Endodermal cell (in vitro differentiated cells): ENCODE measurements around the gene DOK7. TPM values are rescaled to one million over a fixed set of nuclear protein-coding genes. Genes with fewer than 3 reads are reported as not detected.

Experiments
- DNase-seq: peaks from one replicate; pipeline ENCODE4 v3.0.0-alpha.2; 2017
- H3K27ac ChIP-seq: 2 replicates; pipeline ENCODE4 v1.5.1; 2013; ENCODE audit warnings: mild to moderate bottlenecking, low read depth, low read length, moderate library complexity
- H3K27me3 ChIP-seq: 2 replicates; pipeline ENCODE4 v1.6.1; 2013; ENCODE audit warnings: mild to moderate bottlenecking, low read length, moderate library complexity; ENCODE audit not compliant: insufficient read depth, control insufficient read depth, poor library complexity, severe bottlenecking
- H3K36me3 ChIP-seq: 2 replicates; pipeline ENCODE4 v1.7.0; 2013; ENCODE audit warnings: mild to moderate bottlenecking, low read length, moderate library complexity; ENCODE audit not compliant: control insufficient read depth, insufficient read depth
- H3K4me1 ChIP-seq: one replicate; pipeline ENCODE4 v1.7.0; 2013; ENCODE audit warnings: low read length; ENCODE audit not compliant: control insufficient read depth, insufficient read depth
- H3K4me3 ChIP-seq: 2 replicates; pipeline ENCODE4 v1.5.1; 2013; ENCODE audit warnings: mild to moderate bottlenecking, low read length, moderate library complexity
- H3K9ac ChIP-seq: 2 replicates; pipeline ENCODE4 v1.6.1; 2013; ENCODE audit warnings: mild to moderate bottlenecking, low read length, moderate library complexity; ENCODE audit not compliant: poor library complexity, severe bottlenecking; ENCODE audit errors: extremely low read depth
- H3K9me3 ChIP-seq: 2 replicates; pipeline ENCODE4 v1.6.1; 2013; ENCODE audit warnings: mild to moderate bottlenecking, low read length, moderate library complexity; ENCODE audit not compliant: control insufficient read depth
- H3K27ac Mint-ChIP-seq: 2 replicates; pipeline ENCODE4 v1.8.0; 2020; ENCODE audit warnings: mixed read lengths
- H3K27me3 Mint-ChIP-seq: 2 replicates; pipeline ENCODE4 v1.8.0; 2021; ENCODE audit warnings: mild to moderate bottlenecking, mixed read lengths; ENCODE audit not compliant: insufficient read depth
- H3K36me3 Mint-ChIP-seq: 2 replicates; pipeline ENCODE4 v1.8.0; 2020; ENCODE audit warnings: low read depth, mixed read lengths
- H3K4me1 Mint-ChIP-seq: 2 replicates; pipeline ENCODE4 v1.8.0; 2020; ENCODE audit warnings: mixed read lengths
- H3K4me3 Mint-ChIP-seq: 2 replicates; pipeline ENCODE4 v1.8.0; 2020; ENCODE audit warnings: mild to moderate bottlenecking, moderate library complexity, mixed read lengths
- H3K9me3 Mint-ChIP-seq: 2 replicates; pipeline ENCODE4 v1.8.0; 2020; ENCODE audit warnings: mild to moderate bottlenecking, mixed read lengths
- WGBS, 2 experiments: methylation state at CpG; one replicate each; pipeline versions ENCODE4 v1.1.5 to v1.1.7; 2013; ENCODE audit warnings: missing lambda C conversion rate in 2 of 2, mixed read lengths in 1 of 2; ENCODE audit not compliant: insufficient coverage in 1 of 2, insufficient read length in 1 of 2; 5-methylcytosine and 5-hydroxymethylcytosine counted together
- total RNA-seq, 2 donors: library from RNA; stranded (reverse); fragmentation: NEBNext Ultra II Directional in 1 of 2; extraction: Animal tissue kit (Norgen Biotek cat#: 25700) in 1 of 2; gene quantifications; 2 replicates in 1 of 2; 3 replicates in 1 of 2; pipeline ENCODE4 v1.2.1, GENCODE V29; 2021
- TF ChIP-seq, protein P1 (sequence below): fragments of 200-600 bp; sonication (generic); conservative IDR thresholded peaks from 2 replicates; pipeline ENCODE4 v1.5.0; 2021; ENCODE audit warnings: antibody characterized with exemption, mild to moderate bottlenecking

The DOK7 gene
- total RNA-seq, 2 donors from 2014 or later = 0.38 to 1.3 TPM

DNA sequence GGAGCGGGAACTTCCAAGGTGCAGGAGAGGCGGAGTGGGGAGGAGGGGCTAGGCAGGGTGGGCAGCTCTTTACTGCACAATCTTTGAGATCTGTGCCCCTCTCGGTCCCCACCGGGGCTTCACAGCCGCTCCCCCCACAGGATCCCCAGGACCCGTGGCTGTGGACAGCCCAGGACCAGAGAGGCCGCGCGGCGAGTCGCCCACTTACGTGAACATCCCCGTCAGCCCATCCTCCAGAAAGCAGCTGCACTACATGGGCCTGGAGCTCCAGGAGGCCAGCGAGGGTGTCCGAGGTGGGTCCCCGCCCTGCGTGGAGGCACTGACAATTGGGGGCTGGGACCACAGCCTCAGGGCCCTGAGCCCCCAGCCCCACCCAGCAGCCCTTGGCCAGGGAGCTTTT, 37.0 kb downstream of the DOK7 start:
- no peak overlapping the region for H3K27ac Mint-ChIP-seq
- H3K9me3 ChIP-seq = no peaks in the 10 kb centered on the region
- 96% methylated on average over 12 to 17 of the region's 17 CpGs for WGBS, 2 experiments
- peaks cover 14% of the 10 kb centered on the region for H3K36me3 Mint-ChIP-seq
- H3K4me3 Mint-ChIP-seq = no peak overlapping the region
- TF ChIP-seq, protein P1, sequence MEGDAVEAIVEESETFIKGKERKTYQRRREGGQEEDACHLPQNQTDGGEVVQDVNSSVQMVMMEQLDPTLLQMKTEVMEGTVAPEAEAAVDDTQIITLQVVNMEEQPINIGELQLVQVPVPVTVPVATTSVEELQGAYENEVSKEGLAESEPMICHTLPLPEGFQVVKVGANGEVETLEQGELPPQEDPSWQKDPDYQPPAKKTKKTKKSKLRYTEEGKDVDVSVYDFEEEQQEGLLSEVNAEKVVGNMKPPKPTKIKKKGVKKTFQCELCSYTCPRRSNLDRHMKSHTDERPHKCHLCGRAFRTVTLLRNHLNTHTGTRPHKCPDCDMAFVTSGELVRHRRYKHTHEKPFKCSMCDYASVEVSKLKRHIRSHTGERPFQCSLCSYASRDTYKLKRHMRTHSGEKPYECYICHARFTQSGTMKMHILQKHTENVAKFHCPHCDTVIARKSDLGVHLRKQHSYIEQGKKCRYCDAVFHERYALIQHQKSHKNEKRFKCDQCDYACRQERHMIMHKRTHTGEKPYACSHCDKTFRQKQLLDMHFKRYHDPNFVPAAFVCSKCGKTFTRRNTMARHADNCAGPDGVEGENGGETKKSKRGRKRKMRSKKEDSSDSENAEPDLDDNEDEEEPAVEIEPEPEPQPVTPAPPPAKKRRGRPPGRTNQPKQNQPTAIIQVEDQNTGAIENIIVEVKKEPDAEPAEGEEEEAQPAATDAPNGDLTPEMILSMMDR = no peak
- H3K27ac ChIP-seq = no peak overlapping the region
- no peaks in the 10 kb centered on the region for H3K4me1 Mint-ChIP-seq
- H3K27me3 Mint-ChIP-seq = peaks cover 24% of the 10 kb centered on the region
- no peak overlapping the region for H3K4me3 ChIP-seq
- no peak overlapping the region for H3K9ac ChIP-seq
- no peaks in the 10 kb centered on the region for H3K4me1 ChIP-seq
- H3K36me3 ChIP-seq = peaks cover 8% of the 10 kb centered on the region
- no peaks in the 10 kb centered on the region for H3K9me3 Mint-ChIP-seq
- no peaks in the 10 kb centered on the region for H3K27me3 ChIP-seq
- no peak for DNase-seq

DNA sequence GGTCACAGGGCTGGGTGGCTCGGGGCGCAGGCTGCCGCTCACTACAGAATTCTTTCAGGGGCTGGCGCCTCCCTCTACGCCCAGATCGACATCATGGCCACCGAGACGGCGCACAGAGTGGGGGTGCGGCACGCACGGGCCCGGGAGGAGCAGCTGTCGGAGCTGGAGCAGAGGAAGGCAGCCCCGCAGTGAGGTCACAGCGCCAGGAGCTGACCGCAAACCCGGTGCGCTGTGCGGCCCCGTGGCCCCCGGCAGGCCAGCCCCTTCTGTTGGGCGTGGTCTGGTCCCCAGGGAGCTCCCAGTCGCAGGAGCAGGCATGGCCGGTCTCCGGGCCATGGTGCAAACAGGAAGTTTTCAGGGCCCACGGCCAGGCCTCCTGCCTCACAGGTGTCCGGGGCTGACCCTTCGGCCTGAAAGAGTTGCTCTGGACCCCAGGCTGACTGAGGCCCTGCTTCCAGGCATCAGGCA, 37.6 kb downstream of the DOK7 start:
- Histone ChIP-seq H3K4me1 (no peaks in the 10 kb centered on the region), H3K27me3 (no peaks in the 10 kb centered on the region), H3K36me3 (peaks cover 14% of the 10 kb centered on the region), H3K27ac (no peak overlapping the region), H3K9me3 (no peaks in the 10 kb centered on the region), H3K9ac (no peak overlapping the region), H3K4me3 (no peak overlapping the region)
- H3K27ac Mint-ChIP-seq = no peak overlapping the region
- TF ChIP-seq, protein P1 = no peak
- H3K36me3 Mint-ChIP-seq = peaks cover 17% of the 10 kb centered on the region
- H3K4me3 Mint-ChIP-seq = no peak overlapping the region
- no peaks in the 10 kb centered on the region for H3K4me1 Mint-ChIP-seq
- peaks cover 21% of the 10 kb centered on the region for H3K27me3 Mint-ChIP-seq
- DNase-seq = no peak
- 93 to 97% methylated on average over 25 to 29 of the region's 29 CpGs for WGBS, 2 experiments
- H3K9me3 Mint-ChIP-seq = no peaks in the 10 kb centered on the region

DNA sequence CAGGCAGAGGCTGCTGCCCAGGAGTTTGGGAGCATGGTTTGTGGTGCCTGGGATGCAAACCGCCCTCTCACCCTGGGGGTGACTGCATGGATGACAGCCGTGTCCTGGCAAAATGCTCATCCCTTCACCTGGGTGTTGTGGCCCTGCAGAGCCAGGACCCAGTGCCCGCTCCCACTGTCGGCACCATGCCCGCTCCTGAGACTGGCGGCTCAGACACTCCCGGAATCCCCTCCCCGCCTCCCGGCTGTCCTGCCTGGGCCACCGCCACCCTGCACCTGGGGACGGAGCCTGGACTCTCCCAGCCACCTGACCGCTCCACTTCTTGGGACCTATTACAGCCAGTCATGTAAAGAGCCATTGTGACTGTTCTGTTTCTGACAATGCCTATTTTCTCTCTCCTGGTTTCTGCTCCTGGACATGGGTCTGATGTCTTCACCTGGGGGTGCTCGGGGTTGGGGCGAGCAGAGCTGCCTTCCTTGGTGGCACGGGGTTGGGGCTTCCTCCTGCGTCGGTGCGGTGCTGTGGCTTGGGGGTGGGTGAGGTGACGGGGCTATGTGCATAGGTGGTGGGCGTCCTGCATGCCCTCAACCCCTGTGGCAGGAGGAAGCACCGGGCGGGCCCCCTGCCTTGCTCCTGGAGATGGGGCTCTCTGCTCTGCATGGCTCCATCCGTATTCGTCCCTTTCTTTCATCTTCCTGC, 38.2 kb downstream of the DOK7 start:
- H3K36me3 ChIP-seq = peaks cover 19% of the 10 kb centered on the region
- no peak overlapping the region for H3K9ac ChIP-seq
- H3K4me3 ChIP-seq = no peak overlapping the region
- H3K4me1 Mint-ChIP-seq = no peaks in the 10 kb centered on the region
- H3K36me3 Mint-ChIP-seq = peaks cover 18% of the 10 kb centered on the region
- no peaks in the 10 kb centered on the region for H3K4me1 ChIP-seq
- 90 to 98% methylated on average over 11 to 24 of the region's 24 CpGs for WGBS, 2 experiments
- DNase-seq = no peak
- H3K4me3 Mint-ChIP-seq = no peak overlapping the region
- TF ChIP-seq, protein P1 = no peak
- no peaks in the 10 kb centered on the region for H3K9me3 ChIP-seq
- no peak overlapping the region for H3K27ac ChIP-seq
- H3K27me3 Mint-ChIP-seq = peaks cover 15% of the 10 kb centered on the region
- no peaks in the 10 kb centered on the region for H3K27me3 ChIP-seq
- no peak overlapping the region for H3K27ac Mint-ChIP-seq
- H3K9me3 Mint-ChIP-seq = no peaks in the 10 kb centered on the region
